Stimulated activated effector memory CD8-positive, alpha-beta T cell treated with anti-CD3 and anti-CD28 coated beads, Interleukin-12 subunit alpha, Interleukin-12 subunit beta, amount 100 ng/mL, for 72 hours (primary cell): ENCODE data around the gene MALT1.
"Not testable (repeated sequence)": the region's sequence is repeated elsewhere in the genome, so short reads cannot be mapped to it uniquely, and the experiment has no call there.

Experiments used
- ATAC-seq: fragments of 150-1000 bp; cut with Tn5 transposase; 2 replicates; pipeline ENCODE4 v1.10.0; 2021
- DNase-seq, 2 donors: peaks; one replicate each; pipeline ENCODE4 v3.0.0; 2021 to 2022; ENCODE audit warnings: low spot score in 2 of 2
- H3K27ac Mint-ChIP-seq: one replicate; pipeline ENCODE4 v1.8.0; 2022; ENCODE audit warnings: mild to moderate bottlenecking, mixed read lengths
- H3K36me3 Mint-ChIP-seq: one replicate; pipeline ENCODE4 v1.8.0; 2022; ENCODE audit warnings: mild to moderate bottlenecking, mixed read lengths
- H3K4me1 Mint-ChIP-seq: one replicate; pipeline ENCODE4 v1.8.0; 2022; ENCODE audit warnings: mixed read lengths
- H3K4me3 Mint-ChIP-seq: one replicate; pipeline ENCODE4 v1.8.0; 2022; ENCODE audit warnings: mild to moderate bottlenecking, mixed read lengths
- H3K9me3 Mint-ChIP-seq: one replicate; pipeline ENCODE4 v1.8.0; 2022; ENCODE audit warnings: mixed read lengths

Gene MALT1

DNA sequence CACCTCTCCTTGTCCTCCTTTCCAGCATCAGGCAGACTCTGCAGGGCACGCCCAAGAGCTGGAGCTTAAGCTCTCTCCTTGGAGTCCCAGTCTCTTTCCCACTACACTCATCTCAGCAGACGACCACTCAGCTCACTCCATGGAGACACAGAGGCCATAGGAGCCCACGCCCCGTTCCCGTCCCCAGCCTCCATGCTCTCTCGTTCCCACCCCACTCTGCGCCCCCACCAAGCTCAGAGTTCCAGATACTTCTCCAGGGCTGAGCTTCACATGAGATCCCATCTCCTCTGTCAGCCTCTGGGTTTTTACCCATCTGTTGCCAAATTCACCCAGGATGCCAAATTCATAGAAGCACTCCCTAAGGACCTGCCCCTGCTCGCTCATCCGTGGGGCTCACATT, 87.3 kb downstream of the MALT1 start:
- ATAC-seq (no peak), DNase-seq (peak in 1 of 2 donors; percentile 41)
- no peak overlapping the region for H3K4me3 Mint-ChIP-seq
- H3K27ac Mint-ChIP-seq = peak overlapping the region; percentile 13
- peaks cover 6% of the 10 kb centered on the region for H3K36me3 Mint-ChIP-seq
- H3K4me1 Mint-ChIP-seq = peaks cover 27% of the 10 kb centered on the region
- H3K9me3 Mint-ChIP-seq = no peaks in the 10 kb centered on the region

DNA sequence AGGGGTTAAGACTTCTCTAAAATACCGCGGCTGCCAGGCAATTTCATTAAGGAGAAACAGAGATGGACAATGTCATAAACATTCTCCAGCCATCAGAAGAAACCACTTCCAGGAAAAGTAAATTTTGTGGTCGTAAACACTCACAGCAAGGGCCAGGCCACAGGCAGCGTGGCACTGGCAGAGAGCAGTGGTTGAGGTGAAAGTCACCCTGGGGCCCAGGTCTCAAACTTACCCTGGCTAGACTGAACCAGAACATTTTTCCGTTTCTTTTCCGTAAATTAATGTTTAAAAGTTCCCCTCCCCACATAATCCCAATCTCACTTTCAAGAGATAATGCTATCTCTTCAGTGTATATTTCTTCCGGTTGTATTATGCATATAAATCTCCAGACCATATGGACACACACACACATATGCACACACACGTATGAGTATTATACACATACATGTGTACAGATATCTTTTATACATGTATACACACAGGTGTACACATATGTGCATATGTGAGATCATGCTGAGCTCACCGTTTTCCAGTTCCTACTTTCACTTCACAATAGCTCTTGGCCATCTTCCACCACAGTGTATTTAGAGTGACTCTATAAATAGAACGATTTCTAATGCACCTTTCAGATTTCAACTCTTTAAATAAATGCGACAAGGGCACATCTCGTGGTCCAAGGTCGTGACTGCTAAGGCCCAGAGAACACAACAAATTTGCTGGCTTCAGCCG, 90.1 kb downstream of the MALT1 start:
- DNase-seq (peak in 1 of 2 donors; percentile 44), ATAC-seq (peak; percentile 71)
- no peaks in the 10 kb centered on the region for H3K9me3 Mint-ChIP-seq
- no peak overlapping the region for H3K4me3 Mint-ChIP-seq
- H3K27ac Mint-ChIP-seq = no peak overlapping the region
- H3K36me3 Mint-ChIP-seq = no peaks in the 10 kb centered on the region
- H3K4me1 Mint-ChIP-seq = peaks cover 19% of the 10 kb centered on the region

- Mint-ChIP-seq H3K9me3 (no peaks in the 10 kb centered on the region), H3K27ac (no peak overlapping the region), H3K36me3 (no peaks in the 10 kb centered on the region), H3K4me3 (no peak overlapping the region), H3K4me1 (peaks cover 19% of the 10 kb centered on the region)
- DNase-seq = peak in 1 of 2 donors; percentile 48
- ATAC-seq = no peak
These were observed 90.9 kb downstream of the MALT1 start for GRCh38 chr18:58761970-58762780.

- Mint-ChIP-seq H3K27ac (peak overlapping the region; percentile 17), H3K36me3 (no peaks in the 10 kb centered on the region), H3K4me1 (peaks cover 19% of the 10 kb centered on the region), H3K9me3 (no peaks in the 10 kb centered on the region), H3K4me3 (no peak overlapping the region)
- DNase-seq = peak in 1 of 2 donors; percentile 45
- no peak for ATAC-seq
These were observed 91.5 kb downstream of the MALT1 start for GRCh38 chr18:58762781-58763171.

DNA sequence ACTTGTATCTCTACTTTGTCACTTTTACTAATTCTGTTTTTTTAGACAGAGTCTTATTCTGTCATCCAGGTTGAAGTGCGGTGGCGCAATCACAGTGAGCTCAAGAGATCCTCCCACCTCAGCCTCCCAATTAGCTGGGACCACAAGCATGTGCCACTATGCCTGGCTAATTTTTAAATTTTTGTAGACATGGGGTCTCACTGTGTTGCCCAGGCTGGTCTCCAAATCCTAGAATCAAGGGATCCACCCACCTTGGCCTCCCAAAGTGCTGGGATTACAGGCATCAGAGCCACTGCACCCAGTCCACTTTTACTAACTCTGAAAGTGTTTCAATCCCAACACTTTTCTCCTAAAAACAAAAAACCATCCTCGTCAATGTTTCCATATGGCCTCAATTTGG, 94.9 kb downstream of the MALT1 start:
- Mint-ChIP-seq H3K36me3 (no peaks in the 10 kb centered on the region), H3K27ac (no peak overlapping the region), H3K4me3 (no peak overlapping the region), H3K4me1 (peaks cover 23% of the 10 kb centered on the region), H3K9me3 (no peaks in the 10 kb centered on the region)
- DNase-seq (no peak), ATAC-seq (no peak)

GRCh38 chr18:58766946-58767345, 95.7 kb downstream of the MALT1 start:
- ATAC-seq (no peak), DNase-seq (no peak)
- Mint-ChIP-seq H3K4me1 (peaks cover 15% of the 10 kb centered on the region), H3K27ac (no peak overlapping the region), H3K36me3 (no peaks in the 10 kb centered on the region), H3K9me3 (no peaks in the 10 kb centered on the region), H3K4me3 (no peak overlapping the region)

DNA sequence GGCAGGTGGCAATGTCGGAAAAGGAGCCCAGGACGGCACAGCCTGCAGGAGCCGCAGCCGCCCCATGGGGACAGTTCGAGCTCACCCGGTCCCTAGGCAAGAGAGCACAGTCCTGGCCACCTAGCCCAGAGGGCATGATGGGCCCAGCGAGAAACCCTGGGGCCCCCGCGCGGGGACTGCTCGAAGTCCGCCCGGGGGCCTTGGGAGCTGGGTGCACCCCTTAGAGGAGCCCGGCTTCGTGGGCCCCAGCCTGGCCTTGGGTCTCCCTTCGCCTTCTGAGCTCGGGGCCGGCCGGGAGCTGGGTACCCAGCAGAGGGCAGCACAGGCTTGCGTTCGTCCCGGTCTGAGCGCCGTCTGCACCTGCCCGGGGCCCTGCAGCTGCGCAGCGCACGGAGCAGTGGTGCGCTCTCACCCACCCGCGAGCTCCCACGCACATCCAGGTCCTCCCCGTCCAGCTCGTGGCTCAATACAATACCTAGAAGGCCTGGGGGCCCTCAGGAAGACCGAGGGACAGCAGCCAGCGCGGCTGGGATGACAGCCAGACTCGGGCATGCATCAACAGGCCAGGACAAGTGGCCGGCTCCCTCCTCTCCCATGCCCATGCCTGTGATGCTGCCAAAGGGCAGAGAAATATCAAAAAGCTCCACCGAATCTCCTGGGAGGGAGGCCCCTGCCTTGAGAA, 97.2 kb downstream of the MALT1 start:
- ATAC-seq (peak; percentile 93), DNase-seq (peak; percentile 63 to 87)
- H3K27ac Mint-ChIP-seq = no peak overlapping the region
- no peaks in the 10 kb centered on the region for H3K36me3 Mint-ChIP-seq
- peak overlapping the region; percentile 52 for H3K4me3 Mint-ChIP-seq
- peaks cover 6% of the 10 kb centered on the region for H3K4me1 Mint-ChIP-seq
- H3K9me3 Mint-ChIP-seq = no peaks in the 10 kb centered on the region

DNA sequence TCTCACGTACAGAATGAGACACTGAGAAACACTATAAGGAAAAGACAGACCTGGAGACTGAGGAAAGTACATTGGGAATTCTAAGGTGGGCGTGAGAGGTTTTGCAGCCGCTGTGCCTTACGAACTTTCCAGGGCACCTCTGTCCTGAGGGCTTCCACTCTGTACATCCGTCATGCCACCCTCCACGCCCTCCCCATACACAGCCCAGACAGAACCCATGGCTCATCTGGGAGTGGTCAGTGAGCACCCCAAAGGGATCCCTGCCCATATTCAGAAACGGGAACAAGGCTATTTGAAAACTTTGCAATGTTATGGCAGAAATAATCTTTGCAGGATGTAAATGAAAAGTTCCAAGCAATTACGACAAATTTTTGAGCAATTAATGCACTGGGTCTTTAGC, 98.1 kb downstream of the MALT1 start:
- H3K27ac Mint-ChIP-seq = no peak overlapping the region
- ATAC-seq = no peak
- no peaks in the 10 kb centered on the region for H3K9me3 Mint-ChIP-seq
- no peaks in the 10 kb centered on the region for H3K36me3 Mint-ChIP-seq
- H3K4me3 Mint-ChIP-seq = no peak overlapping the region
- peaks cover 6% of the 10 kb centered on the region for H3K4me1 Mint-ChIP-seq
- DNase-seq = no peak

GRCh38 chr18:58770601-58771000, 99.3 kb downstream of the MALT1 start:
- Mint-ChIP-seq H3K27ac (no peak overlapping the region), H3K36me3 (no peaks in the 10 kb centered on the region), H3K9me3 (no peaks in the 10 kb centered on the region), H3K4me3 (no peak overlapping the region), H3K4me1 (peaks cover 6% of the 10 kb centered on the region)
- DNase-seq = no peak
- ATAC-seq = no peak

GRCh38 chr18:58772161-58772560, 100.9 kb downstream of the MALT1 start:
- H3K4me1 Mint-ChIP-seq = peaks cover 6% of the 10 kb centered on the region
- H3K4me3 Mint-ChIP-seq = no peak overlapping the region
- no peaks in the 10 kb centered on the region for H3K9me3 Mint-ChIP-seq
- H3K36me3 Mint-ChIP-seq = no peaks in the 10 kb centered on the region
- DNase-seq = no peak
- H3K27ac Mint-ChIP-seq = no peak overlapping the region
- no peak for ATAC-seq

DNA sequence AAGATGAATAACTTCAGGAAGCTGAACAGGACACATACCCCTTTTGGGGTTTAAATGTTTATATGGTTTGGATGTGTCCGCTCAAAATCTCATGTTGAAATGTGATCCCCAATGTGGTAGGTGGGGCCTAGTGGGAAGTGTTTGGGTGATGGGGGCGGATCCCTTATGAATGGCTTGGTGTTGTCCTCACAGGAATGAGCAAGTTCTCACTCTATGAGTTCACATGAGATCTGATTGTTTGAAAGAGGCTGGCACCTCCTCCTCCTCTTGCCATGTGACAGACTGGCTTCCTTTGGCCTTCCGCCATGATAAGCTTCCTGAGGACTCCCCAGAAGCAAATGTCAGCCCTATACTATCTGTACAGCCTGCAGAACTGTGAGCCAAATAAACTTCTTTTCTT, 104.8 kb downstream of the MALT1 start:
- DNase-seq = no peak
- no peak overlapping the region for H3K27ac Mint-ChIP-seq
- no peak for ATAC-seq
- no peak overlapping the region for H3K4me3 Mint-ChIP-seq
- no peaks in the 10 kb centered on the region for H3K4me1 Mint-ChIP-seq
- no peaks in the 10 kb centered on the region for H3K36me3 Mint-ChIP-seq
- H3K9me3 Mint-ChIP-seq = no peaks in the 10 kb centered on the region

GRCh38 chr18:58776541-58776940, 105.3 kb downstream of the MALT1 start:
- H3K27ac Mint-ChIP-seq, H3K9me3 Mint-ChIP-seq, H3K4me1 Mint-ChIP-seq, H3K36me3 Mint-ChIP-seq, ATAC-seq, H3K4me3 Mint-ChIP-seq, DNase-seq: not testable (repeated sequence)

- H3K9me3 Mint-ChIP-seq = no peaks in the 10 kb centered on the region
- ATAC-seq = peak; percentile 12
- no peaks in the 10 kb centered on the region for H3K36me3 Mint-ChIP-seq
- peaks cover 7% of the 10 kb centered on the region for H3K4me1 Mint-ChIP-seq
- H3K4me3 Mint-ChIP-seq = no peak overlapping the region
- DNase-seq = no peak
- no peak overlapping the region for H3K27ac Mint-ChIP-seq
These were observed 106.2 kb downstream of the MALT1 start for GRCh38 chr18:58777471-58777870.

DNA sequence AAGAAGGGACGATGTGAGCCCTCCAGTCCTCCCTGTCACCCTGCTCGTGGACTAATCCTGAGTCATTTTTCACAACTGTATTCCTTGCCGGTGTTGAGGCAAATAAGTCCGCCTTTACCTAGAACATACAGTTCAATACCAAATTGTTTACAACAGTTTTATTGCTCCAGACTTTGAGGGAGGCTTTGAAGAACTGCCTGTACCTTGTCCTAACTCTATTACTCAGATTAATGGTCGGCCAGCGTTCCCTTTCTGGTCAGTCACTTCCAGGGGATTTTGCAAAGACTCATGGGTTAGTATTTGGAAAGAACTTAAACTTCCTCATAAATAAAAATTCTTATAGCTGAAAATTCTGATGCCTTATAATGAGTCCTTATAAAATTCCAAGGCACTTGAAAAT, 108.3 kb downstream of the MALT1 start:
- Mint-ChIP-seq H3K36me3 (no peaks in the 10 kb centered on the region), H3K4me1 (peaks cover 7% of the 10 kb centered on the region), H3K4me3 (no peak overlapping the region), H3K27ac (no peak overlapping the region), H3K9me3 (no peaks in the 10 kb centered on the region)
- ATAC-seq = no peak
- DNase-seq = no peak

DNA sequence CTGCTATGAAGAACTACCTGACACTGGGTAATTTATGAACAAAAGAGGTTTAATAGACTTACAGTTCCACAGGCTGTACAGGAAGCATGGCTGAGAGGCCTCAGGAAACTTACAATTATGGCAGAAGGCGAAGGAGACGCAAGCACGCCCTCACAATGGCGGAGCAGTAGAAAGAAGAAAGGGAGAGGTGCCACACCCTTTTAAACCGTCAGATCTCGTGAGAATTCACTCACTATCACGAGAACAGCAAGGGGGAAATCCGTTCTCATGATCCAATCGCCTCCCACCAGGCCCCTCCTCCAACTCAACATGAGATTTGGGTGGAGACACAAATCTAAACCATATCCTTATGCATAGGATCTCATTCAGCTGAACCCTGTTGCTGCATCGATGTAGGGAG, 108.8 kb downstream of the MALT1 start:
- H3K27ac Mint-ChIP-seq = no peak overlapping the region
- no peak for ATAC-seq

More for the DNA sequence above, 108.8 kb downstream of the MALT1 start:
- Mint-ChIP-seq H3K4me3 (no peak overlapping the region), H3K36me3 (no peaks in the 10 kb centered on the region), H3K4me1 (peaks cover 7% of the 10 kb centered on the region), H3K9me3 (no peaks in the 10 kb centered on the region)
- DNase-seq = no peak
